Measurements from ENCODE around the gene RPS15.

RPS15 gene

DNA sequence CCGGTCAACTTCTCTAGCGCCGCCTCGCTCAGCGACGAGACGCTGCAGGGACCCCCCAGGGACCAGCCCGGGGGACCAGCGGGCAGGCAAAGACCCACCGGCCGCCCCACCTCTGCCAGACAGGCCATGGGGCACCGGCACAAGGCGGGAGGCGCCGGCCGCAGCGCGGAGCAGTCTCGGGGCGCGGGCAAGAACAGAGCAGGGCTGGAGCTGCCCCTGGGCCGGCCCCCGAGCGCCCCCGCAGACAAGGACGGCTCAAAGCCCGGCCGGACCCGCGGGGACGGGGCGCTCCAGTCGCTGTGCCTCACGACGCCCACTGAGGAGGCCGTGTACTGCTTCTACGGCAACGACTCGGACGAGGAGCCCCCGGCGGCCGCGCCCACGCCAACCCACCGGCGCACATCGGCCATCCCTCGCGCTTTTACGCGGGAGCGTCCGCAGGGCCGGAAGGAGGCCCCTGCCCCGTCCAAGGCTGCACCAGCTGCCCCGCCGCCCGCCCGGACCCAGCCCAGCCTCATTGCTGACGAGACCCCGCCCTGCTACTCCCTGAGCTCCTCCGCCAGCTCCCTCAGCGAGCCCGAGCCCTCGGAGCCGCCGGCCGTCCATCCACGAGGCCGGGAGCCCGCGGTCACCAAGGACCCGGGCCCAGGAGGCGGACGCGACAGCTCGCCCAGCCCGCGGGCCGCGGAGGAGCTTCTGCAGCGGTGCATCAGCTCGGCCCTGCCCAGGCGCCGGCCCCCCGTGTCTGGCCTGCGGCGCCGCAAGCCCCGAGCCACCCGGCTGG, 29.5 kb downstream of the RPS15 start:
- in situ Hi-C loops (cut with MboI; ENCODE audit: low sequenced_read_pairs, unreplicated experiment) = no loop called here
- no peak for DNase-seq (ENCODE audit: low spot score)
- no peak for TF ChIP-seq CTCF (IDR thresholded peaks at IDR 0.05; ENCODE audit: borderline replicate concordance, control extremely low read depth, extremely low read depth, insufficient read depth, missing control alignments)

DNA sequence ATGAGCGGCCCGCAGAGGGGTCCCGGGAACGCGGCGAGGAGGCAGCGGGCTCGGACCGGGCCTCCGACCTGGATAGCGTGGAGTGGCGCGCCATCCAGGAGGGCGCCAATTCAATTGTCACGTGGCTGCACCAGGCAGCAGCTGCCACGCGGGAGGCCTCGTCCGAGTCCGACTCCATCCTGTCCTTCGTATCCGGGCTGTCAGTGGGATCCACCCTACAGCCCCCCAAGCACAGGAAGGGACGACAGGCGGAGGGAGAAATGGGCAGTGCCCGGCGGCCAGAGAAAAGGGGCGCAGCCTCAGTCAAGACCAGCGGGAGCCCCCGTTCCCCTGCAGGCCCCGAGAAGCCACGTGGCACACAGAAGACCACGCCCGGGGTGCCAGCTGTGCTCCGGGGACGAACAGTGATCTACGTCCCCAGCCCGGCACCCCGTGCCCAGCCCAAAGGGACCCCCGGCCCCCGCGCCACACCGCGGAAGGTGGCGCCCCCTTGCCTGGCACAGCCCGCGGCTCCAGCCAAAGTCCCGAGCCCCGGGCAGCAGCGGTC, 30.2 kb downstream of the RPS15 start:
- no peak for DNase-seq (ENCODE audit: low spot score)
- TF ChIP-seq CTCF (IDR thresholded peaks at IDR 0.05; ENCODE audit: borderline replicate concordance, control extremely low read depth, extremely low read depth, insufficient read depth, missing control alignments) = no peak
- in situ Hi-C loops (cut with MboI; ENCODE audit: low sequenced_read_pairs, unreplicated experiment) = no loop called here

DNA sequence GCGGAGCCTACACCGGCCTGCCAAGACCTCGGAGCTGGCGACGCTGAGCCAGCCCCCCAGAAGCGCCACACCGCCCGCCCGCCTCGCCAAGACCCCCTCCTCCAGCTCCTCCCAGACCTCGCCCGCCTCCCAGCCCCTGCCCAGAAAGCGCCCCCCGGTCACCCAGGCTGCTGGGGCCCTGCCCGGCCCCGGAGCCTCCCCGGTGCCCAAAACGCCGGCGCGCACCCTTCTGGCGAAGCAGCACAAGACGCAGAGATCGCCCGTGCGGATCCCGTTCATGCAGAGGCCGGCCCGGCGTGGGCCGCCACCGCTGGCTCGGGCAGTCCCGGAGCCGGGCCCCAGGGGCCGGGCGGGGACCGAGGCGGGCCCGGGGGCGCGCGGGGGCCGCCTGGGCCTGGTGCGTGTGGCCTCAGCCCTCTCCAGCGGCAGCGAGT, 30.6 kb downstream of the RPS15 start:
- in situ Hi-C loops (cut with MboI; ENCODE audit: low sequenced_read_pairs, unreplicated experiment) = no loop called here
- DNase-seq (ENCODE audit: low spot score) = no peak
- no peak for TF ChIP-seq CTCF (IDR thresholded peaks at IDR 0.05; ENCODE audit: borderline replicate concordance, control extremely low read depth, extremely low read depth, insufficient read depth, missing control alignments)

DNA sequence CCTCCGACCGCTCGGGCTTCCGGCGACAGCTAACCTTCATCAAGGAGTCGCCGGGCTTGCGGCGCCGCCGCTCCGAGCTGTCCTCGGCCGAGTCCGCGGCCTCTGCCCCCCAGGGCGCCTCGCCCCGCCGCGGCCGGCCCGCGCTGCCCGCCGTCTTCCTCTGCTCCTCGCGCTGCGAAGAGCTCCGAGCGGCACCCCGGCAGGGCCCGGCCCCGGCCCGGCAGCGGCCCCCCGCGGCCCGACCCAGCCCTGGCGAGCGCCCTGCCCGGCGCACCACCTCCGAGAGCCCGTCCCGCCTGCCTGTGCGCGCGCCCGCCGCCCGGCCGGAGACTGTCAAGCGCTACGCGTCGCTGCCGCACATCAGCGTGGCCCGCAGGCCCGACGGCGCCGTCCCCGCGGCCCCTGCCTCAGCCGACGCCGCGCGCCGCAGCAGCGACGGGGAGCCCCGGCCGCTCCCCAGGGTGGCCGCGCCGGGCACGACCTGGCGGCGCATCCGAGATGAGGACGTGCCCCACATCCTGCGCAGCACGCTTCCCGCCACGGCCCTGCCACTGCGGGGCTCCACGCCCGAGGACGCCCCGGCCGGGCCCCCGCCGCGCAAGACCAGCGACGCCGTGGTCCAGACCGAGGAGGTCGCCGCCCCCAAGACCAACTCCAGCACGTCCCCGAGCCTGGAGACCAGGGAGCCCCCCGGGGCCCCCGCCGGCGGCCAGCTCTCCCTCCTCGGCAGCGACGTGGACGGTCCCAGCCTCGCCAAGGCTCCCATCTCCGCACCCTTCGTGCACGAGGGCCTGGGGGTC, 31.3 kb downstream of the RPS15 start:
- TF ChIP-seq CTCF (IDR thresholded peaks at IDR 0.05; ENCODE audit: borderline replicate concordance, control extremely low read depth, extremely low read depth, insufficient read depth, missing control alignments) = no peak
- no peak for DNase-seq (ENCODE audit: low spot score)

DNA sequence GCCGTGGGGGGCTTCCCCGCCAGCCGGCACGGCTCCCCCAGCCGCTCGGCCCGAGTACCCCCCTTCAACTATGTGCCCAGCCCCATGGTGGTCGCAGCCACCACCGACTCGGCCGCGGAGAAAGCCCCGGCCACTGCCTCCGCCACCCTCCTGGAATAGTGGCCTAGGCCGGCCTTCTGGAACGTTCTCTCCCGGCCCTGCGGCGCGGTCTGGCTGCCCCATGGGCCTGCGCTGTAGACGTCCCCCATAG, 31.8 kb downstream of the RPS15 start:
- in situ Hi-C loops (cut with MboI; ENCODE audit: low sequenced_read_pairs, unreplicated experiment) = no loop called here
- TF ChIP-seq CTCF (IDR thresholded peaks at IDR 0.05; ENCODE audit: borderline replicate concordance, control extremely low read depth, extremely low read depth, insufficient read depth, missing control alignments) = no peak
- DNase-seq (ENCODE audit: low spot score) = no peak

More for the DNA sequence above, 31.3 kb downstream of the RPS15 start:
- in situ Hi-C loops (cut with MboI; ENCODE audit: low sequenced_read_pairs, unreplicated experiment) = no loop called here

- peak; percentile 83 for DNase-seq (ENCODE audit: low spot score)
- in situ Hi-C loops (cut with MboI; ENCODE audit: low sequenced_read_pairs, unreplicated experiment) = no loop called here
Measured at GRCh38 chr19:1470305-1471009, 32.3 kb downstream of the RPS15 start.

More at GRCh38 chr19:1470305-1471009, 32.3 kb downstream of the RPS15 start:
- TF ChIP-seq CTCF (IDR thresholded peaks at IDR 0.05; ENCODE audit: borderline replicate concordance, control extremely low read depth, extremely low read depth, insufficient read depth, missing control alignments) = no peak

All from GM13976 (cell line).